GM10266 (cell line): Measurements from ENCODE around the gene CEP41.

Experiments
- DNase-seq: peaks from one replicate; pipeline ENCODE4 v3.0.0; 2012; ENCODE audit errors: extremely low spot score
- TF ChIP-seq, protein P1 (sequence below): IDR thresholded peaks from 2 replicates; pipeline ENCODE4 v1.5.1; 2012; ENCODE audit warnings: mild to moderate bottlenecking, low read depth; ENCODE audit not compliant: control insufficient read depth, insufficient read depth; ENCODE audit errors: missing control alignments

Gene CEP41

DNA sequence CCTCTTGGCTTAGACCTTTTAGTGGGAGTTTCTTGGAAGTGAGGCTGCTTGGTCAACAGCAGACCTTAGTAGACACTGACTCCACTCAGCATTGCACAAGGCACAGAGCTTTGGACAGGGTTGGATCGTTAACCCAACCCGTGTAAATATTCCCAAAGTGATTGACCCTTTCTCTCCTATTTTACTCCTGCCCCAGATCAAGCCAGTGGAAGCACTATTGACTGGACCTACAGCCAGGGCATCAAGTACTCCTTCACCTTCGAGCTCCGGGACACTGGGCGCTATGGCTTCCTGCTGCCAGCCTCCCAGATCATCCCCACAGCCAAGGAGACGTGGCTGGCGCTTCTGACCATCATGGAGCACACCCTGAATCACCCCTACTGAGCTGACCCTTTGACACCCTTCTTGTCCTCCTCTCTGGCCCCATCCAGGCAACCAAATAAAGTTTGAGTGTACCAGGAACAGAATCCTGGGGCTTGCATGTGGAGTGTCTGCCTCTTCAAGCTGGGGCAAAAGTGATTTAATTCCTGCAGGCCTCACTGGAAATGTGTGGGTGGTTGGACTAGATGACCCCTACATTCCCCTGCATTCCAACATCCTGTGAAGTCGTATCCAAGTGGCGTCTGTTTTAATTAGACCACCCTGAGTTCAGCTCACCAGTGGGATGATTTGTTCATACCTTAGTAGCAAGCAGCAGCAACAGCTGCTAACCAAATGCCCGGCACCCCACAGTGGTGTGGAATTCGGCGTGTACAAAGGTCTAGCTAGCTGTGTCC lies 53.0 kb downstream of the CEP41 start:
- TF ChIP-seq, protein P1, sequence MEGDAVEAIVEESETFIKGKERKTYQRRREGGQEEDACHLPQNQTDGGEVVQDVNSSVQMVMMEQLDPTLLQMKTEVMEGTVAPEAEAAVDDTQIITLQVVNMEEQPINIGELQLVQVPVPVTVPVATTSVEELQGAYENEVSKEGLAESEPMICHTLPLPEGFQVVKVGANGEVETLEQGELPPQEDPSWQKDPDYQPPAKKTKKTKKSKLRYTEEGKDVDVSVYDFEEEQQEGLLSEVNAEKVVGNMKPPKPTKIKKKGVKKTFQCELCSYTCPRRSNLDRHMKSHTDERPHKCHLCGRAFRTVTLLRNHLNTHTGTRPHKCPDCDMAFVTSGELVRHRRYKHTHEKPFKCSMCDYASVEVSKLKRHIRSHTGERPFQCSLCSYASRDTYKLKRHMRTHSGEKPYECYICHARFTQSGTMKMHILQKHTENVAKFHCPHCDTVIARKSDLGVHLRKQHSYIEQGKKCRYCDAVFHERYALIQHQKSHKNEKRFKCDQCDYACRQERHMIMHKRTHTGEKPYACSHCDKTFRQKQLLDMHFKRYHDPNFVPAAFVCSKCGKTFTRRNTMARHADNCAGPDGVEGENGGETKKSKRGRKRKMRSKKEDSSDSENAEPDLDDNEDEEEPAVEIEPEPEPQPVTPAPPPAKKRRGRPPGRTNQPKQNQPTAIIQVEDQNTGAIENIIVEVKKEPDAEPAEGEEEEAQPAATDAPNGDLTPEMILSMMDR: no peak
- DNase-seq: no peak

DNA sequence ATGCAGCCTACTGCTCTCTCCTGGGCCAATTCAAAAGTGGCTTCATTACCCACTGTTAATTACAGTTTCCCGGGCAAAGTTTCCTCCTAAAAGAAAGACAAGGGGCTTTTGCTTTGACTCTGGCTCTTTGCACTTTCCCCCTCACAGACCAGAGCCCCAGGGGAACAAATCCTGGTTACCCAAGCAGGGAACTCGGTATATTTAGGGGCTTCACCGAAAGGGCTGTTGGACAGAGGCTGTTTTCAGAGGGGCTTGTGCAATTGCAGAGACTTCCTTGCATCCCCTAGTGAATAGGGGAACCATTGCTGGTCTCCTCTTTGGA lies 53.5 kb downstream of the CEP41 start:
- TF ChIP-seq, protein P1: no peak
- no peak for DNase-seq

GRCh38 chr7:130386876-130387275 lies 53.9 kb downstream of the CEP41 start:
- DNase-seq: no peak
- TF ChIP-seq, protein P1: no peak

DNA sequence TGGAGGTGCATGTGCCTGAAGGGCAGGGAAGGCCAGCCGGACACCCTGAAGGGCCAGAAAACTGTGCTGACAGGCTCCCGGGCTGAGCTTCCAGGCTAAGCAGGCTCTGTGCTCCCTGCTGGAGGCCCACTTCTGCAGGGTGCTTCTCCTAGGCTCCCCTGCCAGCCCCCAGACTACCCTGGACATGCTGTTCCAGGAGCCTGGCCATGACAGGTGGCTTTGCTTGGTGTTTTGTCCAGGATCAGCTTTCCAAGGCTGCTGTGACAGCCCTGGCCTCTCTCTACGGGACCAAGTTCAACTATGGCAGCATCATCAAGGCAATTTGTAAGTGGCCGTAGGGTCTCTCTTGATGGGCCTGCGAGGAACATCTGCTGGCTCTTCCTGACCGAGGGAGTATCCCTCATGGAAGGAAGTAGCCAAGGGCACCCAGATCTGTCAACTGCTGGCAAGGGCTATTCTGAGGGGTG lies 55.2 kb downstream of the CEP41 start:
- TF ChIP-seq, protein P1: no peak
- no peak for DNase-seq

GRCh38 chr7:130384841-130385599 lies 55.8 kb downstream of the CEP41 start:
- TF ChIP-seq, protein P1: no peak

DNA sequence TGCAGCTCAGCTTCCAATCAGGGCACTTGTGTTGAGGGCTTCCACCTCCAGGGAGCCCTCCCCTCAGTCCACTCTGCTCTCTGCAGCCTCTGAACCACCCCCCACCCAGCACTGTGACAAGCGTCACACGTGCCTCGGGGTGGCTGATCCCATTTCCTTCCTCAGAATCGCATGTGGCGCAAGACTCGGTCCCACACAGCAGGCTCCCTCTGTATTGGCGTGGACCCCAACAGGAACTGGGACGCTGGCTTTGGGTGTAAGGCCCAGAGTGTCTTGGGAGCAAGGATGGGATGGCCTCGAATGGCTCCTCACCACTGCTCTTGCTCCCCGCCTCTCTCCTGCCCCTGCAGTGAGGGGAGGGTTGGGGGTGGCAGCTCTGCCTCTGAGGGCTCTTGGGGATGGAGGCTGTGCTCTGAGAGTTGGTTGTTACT lies 56.4 kb downstream of the CEP41 start:
- no peak for DNase-seq
- TF ChIP-seq, protein P1: no peak

More at GRCh38 chr7:130384841-130385599, 55.8 kb downstream of the CEP41 start:
- DNase-seq: no peak
